ENCODE measurements around the gene SORL1.

The SORL1 gene

DNA sequence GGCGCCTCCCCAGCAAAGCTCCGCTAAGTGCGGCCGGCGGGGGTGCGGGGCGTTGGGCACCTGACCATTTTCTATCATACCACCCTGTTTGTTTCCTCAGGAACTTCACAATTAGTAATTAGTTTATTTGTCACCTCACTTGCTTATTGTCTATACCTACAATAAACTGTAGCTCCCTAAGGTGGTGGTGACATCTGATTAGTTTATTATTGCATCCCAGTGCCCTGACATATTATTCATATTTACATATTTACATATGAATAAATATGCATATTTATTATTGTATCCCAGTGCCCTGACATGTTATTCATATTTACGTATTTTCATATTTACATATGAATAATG, 24.7 kb upstream of the SORL1 start:
- Histone ChIP-seq H3K9me3 (ENCODE audit: control insufficient read depth in 2 of 2, low read length in 2 of 2) (no peaks in the 10 kb centered on the region), H3K27me3 (ENCODE audit: control insufficient read depth in 1 of 2, insufficient read depth in 2 of 2, low read length in 2 of 2) (no peaks in the 10 kb centered on the region), H3K4me3 (ENCODE audit: low read length in 2 of 2) (peak overlapping the region in 1 of 2 donors; percentile 71), H3K4me1 (ENCODE audit: control insufficient read depth, insufficient read depth, low read length) (peaks cover 8% of the 10 kb centered on the region), H3K27ac (ENCODE audit: low read length) (no peak overlapping the region), H3K9ac (ENCODE audit: low read length in 2 of 2) (no peak overlapping the region), H3K36me3 (ENCODE audit: control insufficient read depth in 2 of 2, insufficient read depth in 2 of 2, low read length in 2 of 2) (no peaks in the 10 kb centered on the region)

DNA sequence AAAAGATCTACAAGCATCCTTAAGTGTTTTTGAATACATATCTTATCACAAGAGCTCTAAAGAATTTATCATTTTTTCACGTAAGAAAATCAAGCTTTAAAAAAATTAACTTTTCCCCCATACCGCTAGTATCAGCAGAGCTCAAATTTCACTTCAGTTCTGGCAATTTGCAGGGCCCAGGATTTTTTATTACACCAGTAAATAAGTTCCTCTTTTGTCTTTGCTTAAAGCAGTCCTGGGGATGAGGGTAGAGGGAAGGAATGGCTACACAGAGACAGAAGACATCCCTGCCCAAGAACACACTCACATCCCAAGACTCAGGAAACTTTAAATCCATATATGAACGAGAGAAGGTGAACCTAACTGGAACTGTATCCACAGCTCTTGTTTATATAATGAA, 22.6 kb upstream of the SORL1 start:
- no peaks in the 10 kb centered on the region for H3K27me3 ChIP-seq (ENCODE audit: control insufficient read depth in 1 of 2, insufficient read depth in 2 of 2, low read length in 2 of 2)
- peaks cover 8% of the 10 kb centered on the region for H3K4me1 ChIP-seq (ENCODE audit: control insufficient read depth, insufficient read depth, low read length)
- no peak overlapping the region for H3K9ac ChIP-seq (ENCODE audit: low read length in 2 of 2)
- no peak overlapping the region for H3K27ac ChIP-seq (ENCODE audit: low read length)
- H3K9me3 ChIP-seq (ENCODE audit: control insufficient read depth in 2 of 2, low read length in 2 of 2): no peaks in the 10 kb centered on the region
- H3K4me3 ChIP-seq (ENCODE audit: low read length in 2 of 2): no peak overlapping the region
- no peaks in the 10 kb centered on the region for H3K36me3 ChIP-seq (ENCODE audit: control insufficient read depth in 2 of 2, insufficient read depth in 2 of 2, low read length in 2 of 2)

DNA sequence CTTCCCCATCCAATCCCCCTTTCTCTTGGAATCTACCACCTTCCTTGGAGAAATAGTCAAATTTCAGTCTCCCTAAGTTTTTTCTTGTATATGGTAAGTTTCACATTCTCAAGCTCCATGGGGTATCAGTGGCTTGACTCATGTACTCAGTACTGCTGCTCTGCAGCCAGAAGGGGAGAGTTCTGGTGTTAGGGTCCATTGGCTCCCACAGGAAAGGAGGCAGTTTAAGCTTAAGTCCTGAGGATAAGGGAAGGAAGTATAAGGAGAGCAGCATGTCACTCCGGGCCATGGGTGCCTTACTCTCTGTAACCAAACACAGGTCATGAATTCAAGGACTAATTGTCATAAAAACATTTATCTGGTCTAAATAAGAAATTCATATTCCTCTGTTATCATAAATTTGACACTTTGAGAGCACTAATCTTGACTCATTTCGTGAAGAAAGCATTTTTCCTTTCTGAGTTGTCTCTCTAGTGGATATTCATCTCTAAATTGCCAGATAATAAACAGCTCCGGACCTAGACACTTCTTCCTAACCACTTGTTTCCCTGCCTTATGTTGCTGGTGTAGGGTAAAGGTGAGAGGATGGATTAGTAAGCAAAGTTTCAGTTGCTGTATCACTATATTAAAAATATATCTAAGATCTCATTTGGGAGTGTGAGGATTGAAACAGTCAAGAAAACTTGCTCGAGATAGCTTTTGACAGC, 20.1 kb upstream of the SORL1 start:
- Histone ChIP-seq H3K27me3 (ENCODE audit: control insufficient read depth in 1 of 2, insufficient read depth in 2 of 2, low read length in 2 of 2) (no peaks in the 10 kb centered on the region), H3K4me3 (ENCODE audit: low read length in 2 of 2) (no peak overlapping the region), H3K27ac (ENCODE audit: low read length) (no peak overlapping the region), H3K4me1 (ENCODE audit: control insufficient read depth, insufficient read depth, low read length) (peaks cover 2% of the 10 kb centered on the region), H3K9ac (ENCODE audit: low read length in 2 of 2) (no peak overlapping the region), H3K9me3 (ENCODE audit: control insufficient read depth in 2 of 2, low read length in 2 of 2) (no peaks in the 10 kb centered on the region), H3K36me3 (ENCODE audit: control insufficient read depth in 2 of 2, insufficient read depth in 2 of 2, low read length in 2 of 2) (no peaks in the 10 kb centered on the region)

DNA sequence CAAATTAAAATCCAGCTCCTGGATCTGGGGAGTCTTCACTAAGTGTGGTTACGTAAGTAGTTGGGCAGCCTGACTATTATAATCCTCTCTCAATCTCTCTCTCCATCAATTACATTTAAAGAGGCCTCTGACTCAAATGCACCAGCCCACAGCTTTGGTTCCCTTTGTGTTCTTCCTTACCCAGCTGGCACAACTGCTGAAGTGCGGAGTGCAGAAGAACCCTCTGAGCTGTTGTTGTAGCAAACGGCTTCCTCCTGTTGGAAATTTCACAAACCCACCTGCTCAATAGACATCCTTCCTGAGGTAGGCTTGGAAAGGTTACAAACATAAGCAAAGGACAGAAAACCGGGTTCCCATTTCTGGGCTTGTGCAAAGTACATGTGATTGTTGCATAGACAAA, 17.0 kb upstream of the SORL1 start:
- no peaks in the 10 kb centered on the region for H3K36me3 ChIP-seq (ENCODE audit: control insufficient read depth in 2 of 2, insufficient read depth in 2 of 2, low read length in 2 of 2)
- no peaks in the 10 kb centered on the region for H3K27me3 ChIP-seq (ENCODE audit: control insufficient read depth in 1 of 2, insufficient read depth in 2 of 2, low read length in 2 of 2)
- H3K9ac ChIP-seq (ENCODE audit: low read length in 2 of 2): no peak overlapping the region
- H3K4me1 ChIP-seq (ENCODE audit: control insufficient read depth, insufficient read depth, low read length): peaks cover 4% of the 10 kb centered on the region
- no peaks in the 10 kb centered on the region for H3K9me3 ChIP-seq (ENCODE audit: control insufficient read depth in 2 of 2, low read length in 2 of 2)
- no peak overlapping the region for H3K27ac ChIP-seq (ENCODE audit: low read length)
- no peak overlapping the region for H3K4me3 ChIP-seq (ENCODE audit: low read length in 2 of 2)

DNA sequence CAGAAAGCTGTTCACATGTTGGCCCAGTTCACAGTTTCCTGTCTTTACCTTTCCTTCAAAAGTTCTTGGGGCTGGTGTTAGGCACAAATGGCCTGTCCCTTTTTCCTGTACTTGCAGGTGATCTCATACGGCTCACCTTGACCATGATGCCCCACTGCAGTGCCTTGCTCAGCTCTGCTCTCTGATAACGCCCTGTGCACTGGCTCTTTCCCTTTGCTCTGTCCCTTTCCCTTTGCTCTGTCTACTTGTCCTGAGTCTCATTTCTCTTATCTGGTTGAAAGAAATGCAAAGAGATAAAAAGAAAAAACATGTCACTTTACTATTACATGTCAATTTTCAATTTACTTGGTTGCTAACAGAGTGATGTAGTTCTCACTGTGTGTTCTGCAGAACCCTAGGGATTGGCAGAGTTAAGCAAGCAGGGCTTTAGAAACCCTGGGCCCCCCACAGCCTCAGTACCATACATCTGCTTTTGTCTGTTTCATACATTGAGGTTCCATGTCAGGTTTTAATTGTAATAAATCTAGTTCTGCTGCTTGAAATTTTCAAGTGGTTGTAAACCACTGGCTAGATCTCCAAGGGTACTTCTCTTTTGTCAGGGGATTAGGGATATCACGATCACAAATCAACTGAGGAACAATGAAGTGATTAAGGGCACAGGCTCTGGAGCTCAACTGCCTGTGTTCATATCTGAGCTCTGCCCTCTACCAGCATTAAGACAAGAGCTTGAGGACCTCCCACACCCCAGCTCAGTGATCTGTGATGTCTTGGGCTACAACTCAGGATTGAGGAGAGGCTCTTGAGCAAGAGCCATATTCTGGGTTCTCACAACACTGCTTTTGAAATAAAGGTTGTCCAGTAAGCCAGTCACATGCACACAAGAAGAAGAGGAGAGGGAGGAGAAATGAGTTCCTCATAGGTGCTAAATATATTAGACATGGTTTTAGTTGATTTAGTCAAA, 16.3 kb upstream of the SORL1 start:
- Histone ChIP-seq H3K4me1 (ENCODE audit: control insufficient read depth, insufficient read depth, low read length) (peaks cover 4% of the 10 kb centered on the region), H3K9ac (ENCODE audit: low read length in 2 of 2) (no peak overlapping the region), H3K4me3 (ENCODE audit: low read length in 2 of 2) (no peak overlapping the region), H3K27ac (ENCODE audit: low read length) (no peak overlapping the region), H3K9me3 (ENCODE audit: control insufficient read depth in 2 of 2, low read length in 2 of 2) (no peaks in the 10 kb centered on the region), H3K27me3 (ENCODE audit: control insufficient read depth in 1 of 2, insufficient read depth in 2 of 2, low read length in 2 of 2) (no peaks in the 10 kb centered on the region), H3K36me3 (ENCODE audit: control insufficient read depth in 2 of 2, insufficient read depth in 2 of 2, low read length in 2 of 2) (no peaks in the 10 kb centered on the region)

DNA sequence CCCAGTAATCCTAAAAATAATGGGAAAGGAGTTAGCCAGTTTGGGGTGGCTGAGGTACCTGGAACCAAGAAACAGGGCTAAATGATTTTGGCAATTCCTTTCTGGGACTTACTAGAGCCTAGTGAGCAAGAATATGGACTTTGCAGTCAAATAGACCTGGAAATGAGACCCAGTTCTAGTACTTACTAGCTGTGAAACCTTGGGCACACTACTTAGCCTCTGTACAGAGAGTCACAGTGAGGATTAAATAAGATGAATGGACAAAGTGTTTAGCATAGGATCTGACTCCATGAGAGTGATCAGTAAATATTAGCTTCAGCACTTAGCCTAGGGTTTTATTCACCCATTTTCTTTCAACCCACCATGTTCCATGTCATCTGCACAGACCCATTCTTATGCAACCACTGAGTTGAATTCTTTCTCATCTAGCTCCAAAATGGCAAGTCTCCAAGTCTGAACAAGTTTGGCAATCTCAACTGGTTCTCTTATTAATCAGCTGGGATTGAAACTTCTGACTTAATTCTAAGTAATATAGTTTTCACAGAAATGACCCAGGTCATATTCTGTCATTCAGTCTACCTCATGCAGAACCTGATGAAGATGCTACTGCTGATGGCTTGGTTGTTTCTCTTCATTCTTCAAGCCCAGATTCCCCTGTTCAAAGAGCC, 15.0 kb upstream of the SORL1 start:
- Histone ChIP-seq H3K4me1 (ENCODE audit: control insufficient read depth, insufficient read depth, low read length) (peaks cover 4% of the 10 kb centered on the region), H3K4me3 (ENCODE audit: low read length in 2 of 2) (no peak overlapping the region), H3K9me3 (ENCODE audit: control insufficient read depth in 2 of 2, low read length in 2 of 2) (no peaks in the 10 kb centered on the region), H3K9ac (ENCODE audit: low read length in 2 of 2) (no peak overlapping the region), H3K27me3 (ENCODE audit: control insufficient read depth in 1 of 2, insufficient read depth in 2 of 2, low read length in 2 of 2) (no peaks in the 10 kb centered on the region), H3K27ac (ENCODE audit: low read length) (no peak overlapping the region), H3K36me3 (ENCODE audit: control insufficient read depth in 2 of 2, insufficient read depth in 2 of 2, low read length in 2 of 2) (no peaks in the 10 kb centered on the region)

DNA sequence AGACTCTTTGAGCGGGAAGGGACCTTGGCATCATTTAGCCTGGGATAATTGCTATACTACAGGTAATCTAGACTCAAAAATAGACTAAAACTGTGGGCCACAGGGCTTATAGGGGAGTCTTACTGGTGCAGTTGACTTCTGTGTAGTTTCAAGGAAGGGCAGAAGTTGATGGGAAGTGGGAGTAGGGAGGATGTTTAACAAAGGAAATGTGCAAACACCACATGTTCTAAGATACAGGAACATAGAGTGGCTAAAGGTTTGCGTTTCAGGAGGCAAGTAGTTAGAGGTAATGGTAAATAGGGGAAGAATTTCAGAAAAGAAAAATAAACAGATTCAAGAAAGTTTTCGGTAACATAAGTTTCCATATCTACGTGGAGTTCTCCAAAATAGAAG, 14.4 kb upstream of the SORL1 start:
- Histone ChIP-seq H3K4me3 (ENCODE audit: low read length in 2 of 2) (no peak overlapping the region), H3K4me1 (ENCODE audit: control insufficient read depth, insufficient read depth, low read length) (peaks cover 4% of the 10 kb centered on the region), H3K9me3 (ENCODE audit: control insufficient read depth in 2 of 2, low read length in 2 of 2) (no peaks in the 10 kb centered on the region), H3K27me3 (ENCODE audit: control insufficient read depth in 1 of 2, insufficient read depth in 2 of 2, low read length in 2 of 2) (no peaks in the 10 kb centered on the region), H3K27ac (ENCODE audit: low read length) (no peak overlapping the region), H3K9ac (ENCODE audit: low read length in 2 of 2) (no peak overlapping the region), H3K36me3 (ENCODE audit: control insufficient read depth in 2 of 2, insufficient read depth in 2 of 2, low read length in 2 of 2) (no peaks in the 10 kb centered on the region)

DNA sequence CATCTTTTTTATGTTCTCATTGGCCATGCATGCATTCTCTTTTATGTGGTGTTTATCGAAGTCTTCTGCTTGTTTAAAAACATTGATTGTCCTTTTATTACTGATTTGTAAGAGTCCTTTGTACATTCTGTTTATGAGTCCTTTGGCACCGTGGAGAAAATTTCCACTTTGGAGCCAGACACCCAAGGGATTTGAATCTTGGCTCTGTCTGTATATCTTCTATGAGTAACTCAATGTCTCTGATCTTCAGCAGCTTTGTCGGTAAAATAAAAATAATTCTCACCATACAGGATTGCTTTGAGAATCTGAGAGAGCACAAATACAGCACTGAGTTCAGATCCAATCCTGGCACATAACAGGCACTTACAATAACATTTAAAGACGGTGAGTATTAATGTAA, 12.8 kb upstream of the SORL1 start:
- no peak overlapping the region for H3K9ac ChIP-seq (ENCODE audit: low read length in 2 of 2)
- no peaks in the 10 kb centered on the region for H3K9me3 ChIP-seq (ENCODE audit: control insufficient read depth in 2 of 2, low read length in 2 of 2)
- no peak overlapping the region for H3K4me3 ChIP-seq (ENCODE audit: low read length in 2 of 2)
- H3K27me3 ChIP-seq (ENCODE audit: control insufficient read depth in 1 of 2, insufficient read depth in 2 of 2, low read length in 2 of 2): no peaks in the 10 kb centered on the region
- no peaks in the 10 kb centered on the region for H3K36me3 ChIP-seq (ENCODE audit: control insufficient read depth in 2 of 2, insufficient read depth in 2 of 2, low read length in 2 of 2)
- no peak overlapping the region for H3K27ac ChIP-seq (ENCODE audit: low read length)
- peaks cover 4% of the 10 kb centered on the region for H3K4me1 ChIP-seq (ENCODE audit: control insufficient read depth, insufficient read depth, low read length)

DNA sequence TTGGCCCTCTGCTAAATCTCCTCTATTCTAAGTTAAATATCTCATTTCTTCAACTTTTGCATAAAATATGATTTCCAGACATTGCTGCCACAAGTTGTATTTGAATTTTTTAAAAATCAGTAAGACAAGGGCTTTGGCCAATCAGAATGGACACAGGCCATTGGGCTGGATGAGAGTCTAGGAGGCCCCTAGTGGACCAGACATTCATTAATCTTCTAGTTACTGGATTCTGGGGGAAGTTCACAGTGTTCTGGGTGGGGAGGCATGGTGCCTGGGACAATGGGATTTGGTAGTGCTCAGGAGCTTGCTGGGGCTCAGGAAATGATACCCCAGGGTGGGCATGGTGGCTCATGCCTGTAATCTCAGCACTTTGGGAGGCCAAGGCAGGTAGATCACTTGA, 12.4 kb upstream of the SORL1 start:
- Histone ChIP-seq H3K9me3 (ENCODE audit: control insufficient read depth in 2 of 2, low read length in 2 of 2) (no peaks in the 10 kb centered on the region), H3K36me3 (ENCODE audit: control insufficient read depth in 2 of 2, insufficient read depth in 2 of 2, low read length in 2 of 2) (no peaks in the 10 kb centered on the region), H3K4me3 (ENCODE audit: low read length in 2 of 2) (no peak overlapping the region), H3K27ac (ENCODE audit: low read length) (no peak overlapping the region), H3K4me1 (ENCODE audit: control insufficient read depth, insufficient read depth, low read length) (peaks cover 4% of the 10 kb centered on the region), H3K27me3 (ENCODE audit: control insufficient read depth in 1 of 2, insufficient read depth in 2 of 2, low read length in 2 of 2) (no peaks in the 10 kb centered on the region), H3K9ac (ENCODE audit: low read length in 2 of 2) (no peak overlapping the region)

DNA sequence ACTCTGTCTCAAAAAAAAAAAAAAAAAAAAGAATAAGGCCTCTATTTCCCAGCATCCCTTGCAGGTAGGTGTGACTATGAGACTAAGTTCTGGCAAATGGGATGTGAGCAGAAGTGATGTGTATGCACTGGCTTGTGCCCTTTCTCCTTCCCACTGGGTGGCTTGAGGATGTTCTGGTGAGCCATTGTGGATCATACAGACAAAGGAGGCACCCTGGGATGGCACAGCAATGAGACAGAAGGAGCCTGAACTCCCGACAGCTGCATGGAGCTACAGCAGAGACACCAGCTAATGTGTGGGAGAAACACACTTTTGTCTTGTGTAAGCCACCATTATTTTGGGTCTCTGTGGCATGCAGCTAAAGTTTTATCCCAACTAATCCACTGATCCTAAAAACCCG, 10.6 kb upstream of the SORL1 start:
- H3K27ac ChIP-seq (ENCODE audit: low read length): no peak overlapping the region
- H3K9me3 ChIP-seq (ENCODE audit: control insufficient read depth in 2 of 2, low read length in 2 of 2): no peaks in the 10 kb centered on the region
- H3K4me3 ChIP-seq (ENCODE audit: low read length in 2 of 2): no peak overlapping the region
- H3K27me3 ChIP-seq (ENCODE audit: control insufficient read depth in 1 of 2, insufficient read depth in 2 of 2, low read length in 2 of 2): no peaks in the 10 kb centered on the region
- no peak overlapping the region for H3K9ac ChIP-seq (ENCODE audit: low read length in 2 of 2)
- peaks cover 4% of the 10 kb centered on the region for H3K4me1 ChIP-seq (ENCODE audit: control insufficient read depth, insufficient read depth, low read length)
- no peaks in the 10 kb centered on the region for H3K36me3 ChIP-seq (ENCODE audit: control insufficient read depth in 2 of 2, insufficient read depth in 2 of 2, low read length in 2 of 2)
